HG03439 (cell line): ENCODE measurements around the gene PTPRJ.

Experiments
- ATAC-seq: cut with Tn5 transposase; IDR thresholded peaks from one replicate; pipeline ENCODE4 v1.9.1; 2021; ENCODE audit warnings: mild to moderate bottlenecking, moderate library complexity; ENCODE audit not compliant: unreplicated experiment

Gene PTPRJ

DNA sequence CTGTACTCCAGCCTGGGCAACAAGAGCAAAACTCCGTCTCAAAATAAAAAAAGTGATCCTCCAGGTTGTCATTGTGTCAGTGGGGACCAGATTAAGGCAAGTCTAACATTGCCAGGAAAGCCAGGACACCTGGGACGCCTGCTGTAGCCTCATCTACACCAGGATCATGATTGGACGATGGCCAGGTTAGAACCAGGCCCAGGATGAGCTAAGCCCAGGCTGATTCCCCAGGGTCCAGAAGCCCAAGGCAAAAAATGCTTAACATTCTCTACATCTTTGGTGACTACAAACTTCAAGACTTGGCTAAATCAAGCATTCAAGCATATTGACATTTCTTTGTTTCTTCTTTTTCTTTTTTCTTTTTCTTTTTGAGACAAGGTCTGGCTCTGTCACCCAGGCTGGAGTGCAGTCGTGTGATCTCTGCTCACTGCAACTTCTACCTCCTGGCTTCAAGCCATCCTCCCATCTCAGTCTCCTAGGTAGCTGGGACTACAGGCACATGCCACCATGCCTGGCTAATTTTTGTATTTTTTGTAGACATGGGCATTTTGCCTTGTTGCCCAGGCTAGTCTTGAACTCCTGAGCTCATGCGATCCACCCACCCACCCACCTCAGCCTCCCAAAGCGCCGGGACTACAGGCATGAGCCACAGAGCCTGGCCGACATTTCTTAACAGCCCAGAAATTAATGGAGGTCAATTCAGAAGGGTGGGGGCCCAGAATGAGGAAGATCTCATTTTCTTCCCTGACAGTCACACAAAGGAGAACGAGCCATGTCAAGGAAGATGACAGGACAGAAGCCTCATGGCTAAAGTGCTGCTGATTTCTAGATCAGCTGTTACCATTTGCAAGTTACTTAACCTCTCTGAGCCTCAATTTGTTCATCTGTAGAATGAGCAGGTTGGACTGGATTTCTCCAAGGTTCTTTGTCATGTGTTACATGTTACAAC lies 12.5 kb upstream of the PTPRJ start:
- ATAC-seq = no peak

DNA sequence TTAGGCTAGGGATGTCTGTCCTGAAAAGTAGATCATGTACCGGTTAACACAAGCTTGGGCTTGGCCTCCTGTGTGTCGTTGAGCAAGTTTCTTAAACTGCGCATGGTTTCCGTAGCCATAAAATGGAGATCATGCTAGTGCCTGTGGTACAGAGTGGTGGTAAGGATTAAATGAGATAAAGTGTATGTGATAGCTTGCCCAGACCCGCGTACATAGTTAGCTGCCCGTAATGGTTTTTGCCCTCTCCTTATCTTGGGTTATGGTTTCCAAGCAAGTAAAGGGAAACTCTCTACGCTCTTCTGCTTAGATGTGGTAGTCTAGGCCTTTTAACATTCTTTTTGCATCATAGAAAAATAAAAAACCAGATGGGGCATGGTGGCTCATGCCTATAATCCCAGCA lies 11.0 kb upstream of the PTPRJ start:
- ATAC-seq = no peak

DNA sequence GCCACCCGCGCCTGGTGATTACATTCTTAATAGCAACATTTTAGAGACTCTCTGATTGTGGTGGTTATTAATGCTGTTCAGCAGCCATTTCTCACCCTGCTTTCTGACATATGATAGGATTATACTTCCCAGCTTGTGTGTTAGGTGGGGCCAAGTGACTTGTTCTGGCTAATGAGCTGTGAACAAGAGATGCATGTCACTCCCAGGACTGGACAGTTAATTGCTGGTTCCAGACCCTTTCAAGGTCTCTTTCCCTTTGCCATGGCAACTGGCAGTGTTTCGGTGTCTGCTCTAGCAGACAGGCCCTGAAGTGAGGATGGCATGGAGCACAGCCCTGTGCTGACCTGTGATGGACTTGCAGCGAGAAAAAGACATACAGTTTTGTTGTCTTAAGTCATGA lies 8.9 kb upstream of the PTPRJ start:
- no peak for ATAC-seq

DNA sequence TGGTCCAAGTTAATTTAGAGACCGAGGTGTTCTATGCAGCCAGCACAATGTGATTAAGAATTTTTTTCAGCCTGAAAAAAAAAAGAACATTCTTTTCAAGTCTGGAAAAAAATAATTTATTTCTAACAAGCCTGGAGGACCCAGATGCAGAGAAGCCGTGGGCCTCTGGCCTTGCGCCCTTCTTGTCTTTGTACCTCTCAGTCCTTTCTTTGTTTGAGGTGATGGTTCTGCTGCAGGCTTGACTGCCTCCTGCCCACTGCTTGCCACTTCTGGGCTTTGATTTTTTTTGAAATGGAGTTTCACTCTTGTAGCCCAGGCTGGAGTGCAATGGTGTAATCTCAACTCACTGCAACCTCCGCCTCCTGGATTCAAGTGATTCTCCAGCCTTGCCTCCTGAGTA lies 7.2 kb upstream of the PTPRJ start:
- ATAC-seq = no peak

DNA sequence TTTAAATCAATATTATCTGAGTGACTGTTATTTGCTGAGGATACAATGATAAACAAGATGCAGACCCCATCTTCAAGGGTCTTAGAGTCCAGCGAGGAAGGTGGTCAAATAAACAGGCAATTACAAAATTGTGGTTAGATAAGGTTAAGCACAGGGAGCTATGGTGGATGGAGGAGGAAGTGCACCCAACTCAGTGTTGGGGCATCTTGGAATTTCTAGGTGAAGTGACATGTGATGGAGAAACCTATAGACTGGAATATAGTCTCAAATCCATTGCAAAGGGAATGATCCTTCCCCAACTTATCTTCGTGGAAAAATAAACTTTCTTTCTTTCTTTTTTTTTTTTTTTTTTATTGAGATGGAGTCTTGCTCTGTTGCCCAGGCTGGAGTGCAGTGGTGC lies 3.4 kb upstream of the PTPRJ start:
- no peak for ATAC-seq

DNA sequence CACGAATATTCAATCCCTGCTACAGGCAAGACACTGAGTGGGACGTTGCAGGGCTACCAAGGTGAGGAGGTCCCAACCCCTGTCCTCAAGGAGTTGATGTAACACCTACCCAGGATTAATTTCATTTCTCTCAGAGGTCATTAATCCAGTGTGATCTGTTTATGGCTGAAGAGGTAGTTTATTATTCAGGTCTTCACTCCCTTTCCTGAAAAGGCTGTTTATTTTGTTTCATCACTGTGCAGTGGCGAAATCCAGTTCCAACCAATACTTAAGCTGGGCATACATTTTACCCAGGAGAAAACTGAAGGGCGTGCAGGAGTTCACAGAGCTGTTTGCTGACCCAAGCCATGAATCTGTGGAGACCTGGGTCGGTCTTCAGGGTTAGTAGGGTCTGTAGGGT lies 2.7 kb upstream of the PTPRJ start:
- no peak for ATAC-seq

DNA sequence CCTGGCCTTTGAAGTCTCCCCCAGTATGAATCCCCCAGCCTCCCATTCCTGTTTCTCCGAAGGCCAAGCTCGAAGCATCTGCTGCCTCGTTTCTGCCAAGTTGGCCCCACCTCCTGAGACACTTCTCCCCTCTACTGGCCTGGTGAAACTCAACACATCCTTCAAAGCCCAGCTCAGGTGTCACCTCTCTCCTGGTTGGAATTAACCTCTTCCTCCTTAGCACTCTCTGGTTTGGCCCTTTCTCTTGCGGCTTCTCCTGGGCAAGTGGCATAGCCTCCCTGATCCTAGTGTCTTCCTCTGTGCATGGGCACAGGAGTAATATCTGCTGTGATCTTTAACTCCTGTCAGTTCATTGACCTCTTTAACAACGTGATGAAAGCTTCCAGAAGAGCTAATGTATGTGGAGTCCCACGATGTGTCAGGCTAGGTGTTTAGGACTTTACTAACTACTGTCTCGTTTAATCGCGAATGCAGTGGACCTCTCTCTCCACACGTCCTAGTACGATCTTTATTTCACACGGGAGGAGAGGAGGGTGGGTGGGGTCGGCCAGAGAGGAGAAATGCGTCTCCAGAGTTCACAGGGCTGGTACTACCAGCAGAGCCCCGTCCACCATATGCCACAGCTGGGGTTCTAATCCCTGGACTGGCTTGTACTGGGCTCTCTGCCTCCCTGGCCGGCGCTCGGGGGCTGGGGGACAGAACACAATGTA lies 826 bp upstream of the PTPRJ start:
- no peak for ATAC-seq

DNA sequence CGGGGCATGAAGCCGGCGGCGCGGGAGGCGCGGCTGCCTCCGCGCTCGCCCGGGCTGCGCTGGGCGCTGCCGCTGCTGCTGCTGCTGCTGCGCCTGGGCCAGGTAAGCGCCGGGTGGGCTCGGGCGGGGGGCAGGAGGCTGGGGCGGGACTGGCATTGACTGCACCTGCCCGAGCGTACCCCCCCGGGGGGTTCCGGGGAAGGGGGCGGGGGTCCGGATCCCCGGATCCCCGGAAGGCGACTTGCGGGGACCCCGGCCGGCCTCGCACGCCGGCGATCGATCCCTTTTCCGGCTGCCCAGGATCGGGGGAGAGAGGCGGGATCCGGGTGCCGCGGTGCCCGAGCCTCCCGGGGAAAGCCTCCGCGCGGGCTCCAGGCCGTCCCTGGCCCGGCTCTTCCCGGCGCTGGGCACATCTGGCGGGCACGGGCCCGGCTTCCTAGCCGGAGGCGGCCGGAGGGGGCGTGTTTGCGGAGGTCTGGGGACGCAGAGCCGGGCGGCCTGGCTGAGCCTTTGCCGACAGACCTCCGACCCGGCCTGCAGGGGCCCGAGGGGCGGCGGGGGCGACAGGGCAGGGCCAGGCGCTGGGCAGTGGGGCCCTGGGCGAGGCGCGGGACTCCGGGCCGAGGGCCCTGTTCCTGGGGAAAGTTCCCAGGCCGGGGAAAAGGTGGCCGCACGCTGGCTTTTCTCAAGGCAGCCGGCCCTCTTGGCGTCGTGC lies 705 bp downstream of the PTPRJ start:
- ATAC-seq = peak; percentile 48

DNA sequence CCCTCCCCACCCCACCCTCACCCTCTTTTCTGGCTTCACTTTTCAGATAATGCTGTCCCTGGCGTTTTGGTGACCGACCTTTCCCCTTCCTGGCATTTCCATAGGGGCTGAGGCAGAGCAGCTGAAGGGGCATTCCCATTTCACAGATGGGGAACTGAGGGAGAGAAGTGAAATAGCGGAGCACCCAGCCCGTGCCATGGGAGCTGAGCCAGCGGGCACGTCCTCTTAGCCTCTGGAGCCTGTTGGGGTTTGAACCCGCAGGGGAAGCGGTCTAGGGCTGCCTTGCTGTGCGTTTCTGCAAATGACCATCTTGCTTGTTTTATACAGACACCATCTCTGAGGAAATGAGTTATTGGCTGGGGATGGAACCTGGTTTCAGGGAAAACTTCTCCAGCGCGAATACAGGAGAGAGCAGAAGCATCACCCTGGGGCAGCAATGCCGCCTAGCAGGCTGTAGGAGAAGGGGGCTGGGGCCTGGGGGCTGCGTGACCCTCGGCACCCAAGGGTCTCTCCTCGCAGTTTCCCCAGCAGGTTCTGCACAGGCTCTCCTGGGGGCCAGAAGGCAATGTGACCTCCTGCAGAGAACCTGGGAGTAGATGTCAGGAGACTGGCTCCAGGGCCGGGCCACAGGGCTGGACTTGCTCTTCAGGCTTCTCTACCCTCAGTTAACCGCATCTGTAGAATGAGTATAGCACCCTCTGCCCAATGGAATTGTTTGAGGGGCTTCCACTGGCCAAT lies 1.5 kb downstream of the PTPRJ start:
- ATAC-seq = no peak

DNA sequence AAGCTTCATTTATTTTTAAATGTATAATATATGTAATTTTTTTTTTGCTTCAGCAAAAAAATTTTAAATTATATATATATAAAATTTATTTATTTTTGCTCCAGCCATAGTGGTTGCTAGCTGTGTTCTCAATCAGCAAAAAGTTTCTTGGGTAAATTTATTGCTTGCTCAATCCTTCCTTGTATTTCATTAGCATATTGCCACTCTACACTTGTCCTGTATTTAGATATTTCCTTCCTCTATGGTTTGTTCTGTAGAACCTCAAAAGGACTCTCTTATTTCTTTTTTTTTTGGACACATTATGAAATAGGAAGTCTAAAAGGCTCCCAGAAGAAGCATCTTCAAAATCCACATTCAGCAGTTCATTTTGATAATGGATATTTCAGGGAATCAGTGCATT lies 2.3 kb downstream of the PTPRJ start:
- no peak for ATAC-seq

DNA sequence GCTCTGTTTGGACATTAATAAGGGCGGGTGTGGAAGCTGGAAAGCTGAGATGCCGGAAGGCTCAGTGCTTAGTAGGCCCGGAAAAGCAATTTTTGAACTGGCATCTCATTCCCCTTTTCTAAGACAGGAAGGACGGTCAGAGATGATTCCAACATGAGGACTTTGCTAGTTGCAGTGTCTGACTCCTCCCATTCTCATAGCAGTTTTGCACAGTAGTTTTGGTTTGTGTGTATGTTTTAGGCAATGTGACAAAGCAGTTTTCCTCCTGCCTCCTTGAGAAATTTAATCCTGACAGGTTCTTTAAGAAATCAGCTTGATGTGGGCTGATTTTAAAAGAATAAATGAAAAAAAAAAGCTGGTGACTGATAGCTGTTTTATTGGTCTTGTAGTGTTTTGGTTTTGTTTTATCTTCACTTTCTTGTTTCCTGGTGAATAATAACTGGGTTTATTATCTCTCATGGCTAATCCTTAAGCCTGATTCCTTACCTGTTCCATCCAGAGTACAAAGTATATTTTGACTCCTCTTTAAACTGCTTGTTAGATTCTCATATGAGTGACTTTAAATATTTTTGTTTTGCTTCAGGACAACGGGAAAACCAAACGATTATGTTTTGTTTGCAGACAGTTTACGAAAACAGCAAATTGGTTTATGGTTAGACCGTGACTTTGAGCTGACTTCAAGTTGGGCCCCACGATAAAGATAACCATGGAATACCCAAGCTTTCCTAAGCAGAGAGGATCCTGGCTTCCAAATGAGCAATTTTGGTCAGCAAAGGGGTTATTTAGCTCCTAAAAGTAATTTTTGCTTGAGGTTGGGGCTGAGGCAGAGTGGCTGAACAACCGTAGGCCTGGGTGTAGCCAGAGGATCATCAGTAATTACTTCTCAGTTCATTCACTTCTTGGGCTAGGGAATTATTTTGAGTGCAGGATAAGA lies 3.4 kb downstream of the PTPRJ start:
- no peak for ATAC-seq

DNA sequence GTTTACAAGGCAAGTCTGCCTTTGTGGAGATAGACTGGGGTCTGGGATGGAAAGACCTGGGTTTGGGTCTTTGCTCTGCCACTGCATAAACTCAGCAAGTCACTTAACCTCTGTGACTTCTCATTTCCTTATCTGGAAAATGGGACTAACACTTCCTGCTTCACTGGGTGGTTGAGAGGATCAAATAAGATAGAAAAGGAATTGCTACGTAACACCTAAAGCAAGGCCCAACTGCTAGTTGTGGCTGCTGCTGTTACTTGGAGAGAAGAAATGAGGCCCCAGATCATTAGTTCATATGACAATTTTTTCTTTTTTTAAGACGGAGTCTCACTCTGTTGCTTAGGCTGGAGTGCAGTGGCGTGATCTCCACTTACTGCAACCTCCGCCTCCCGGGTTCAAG lies 5.9 kb downstream of the PTPRJ start:
- no peak for ATAC-seq

DNA sequence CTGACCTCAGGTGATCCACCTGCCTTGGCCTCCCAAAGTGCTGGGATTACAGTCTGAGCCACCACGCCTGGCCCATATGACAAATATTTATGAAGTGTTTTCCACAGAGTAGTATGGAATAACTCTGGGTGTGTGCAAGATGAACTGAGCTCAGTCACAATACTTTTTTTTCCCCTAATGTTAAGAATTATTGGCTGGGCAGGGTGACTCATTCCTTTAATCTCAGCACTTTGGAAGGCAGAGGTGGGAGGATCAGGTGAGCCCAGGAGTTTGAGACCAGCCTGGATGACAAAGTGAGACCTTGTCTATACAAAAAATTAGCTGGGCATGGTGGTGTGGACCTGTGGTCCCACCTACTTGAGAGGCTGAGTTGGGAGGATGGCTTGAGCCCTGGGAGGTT lies 6.4 kb downstream of the PTPRJ start:
- ATAC-seq = no peak

DNA sequence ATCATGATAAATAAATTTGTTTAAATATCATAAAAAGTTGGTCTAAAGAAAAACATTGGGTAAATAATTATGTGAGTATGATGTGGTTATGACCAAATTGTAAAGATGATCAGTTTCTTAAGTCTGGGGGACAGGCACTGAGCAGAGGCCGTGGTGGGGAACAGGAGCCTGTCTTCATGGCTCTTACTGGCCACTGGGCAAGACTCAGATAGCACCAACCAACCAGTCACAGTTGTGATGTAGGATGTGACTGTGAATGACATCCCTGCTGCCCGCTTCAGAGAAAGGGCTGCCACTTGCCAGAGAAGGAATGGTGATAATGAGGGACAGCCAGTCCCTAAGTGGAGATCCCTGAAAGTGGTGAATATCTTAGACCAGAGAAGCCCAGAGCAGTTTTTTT lies 7.0 kb downstream of the PTPRJ start:
- no peak for ATAC-seq

DNA sequence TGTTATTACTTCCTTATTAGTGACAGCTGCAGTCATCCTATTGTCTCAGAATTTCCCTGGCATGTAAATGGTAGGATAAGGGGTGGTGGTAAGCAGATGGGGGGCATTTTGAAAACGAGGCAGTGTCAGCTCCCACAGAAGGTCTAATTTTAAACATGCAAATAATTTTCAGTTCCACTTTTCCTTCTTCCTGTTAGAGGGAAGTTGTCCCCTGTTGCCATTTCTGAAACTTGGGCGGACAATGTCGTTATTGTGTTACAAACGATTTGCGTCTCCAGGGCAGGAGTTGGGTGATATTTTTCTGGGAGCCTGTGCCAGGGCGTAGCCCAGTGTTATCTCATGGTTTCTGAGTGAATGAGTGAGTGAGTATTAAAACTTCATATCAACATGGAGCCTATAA lies 7.4 kb downstream of the PTPRJ start:
- ATAC-seq = no peak

DNA sequence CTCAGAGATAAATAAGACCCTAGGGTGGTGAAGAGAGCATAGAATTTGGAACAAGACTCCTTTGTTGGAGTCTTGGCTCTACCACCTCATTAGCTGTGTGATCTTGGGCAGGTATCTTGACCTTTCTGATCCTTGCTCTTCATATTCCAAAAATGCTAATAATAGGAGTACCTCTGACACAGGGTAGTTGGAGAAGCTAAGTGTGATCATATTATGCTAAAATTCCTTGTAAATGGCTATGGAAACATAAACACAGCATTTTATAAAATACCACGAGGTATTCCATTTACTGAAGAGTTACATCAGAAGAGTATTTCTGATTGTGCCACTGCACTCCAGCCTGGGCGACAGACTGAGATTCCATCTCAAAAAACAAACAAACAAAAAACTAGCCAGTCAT lies 9.4 kb downstream of the PTPRJ start:
- no peak for ATAC-seq

DNA sequence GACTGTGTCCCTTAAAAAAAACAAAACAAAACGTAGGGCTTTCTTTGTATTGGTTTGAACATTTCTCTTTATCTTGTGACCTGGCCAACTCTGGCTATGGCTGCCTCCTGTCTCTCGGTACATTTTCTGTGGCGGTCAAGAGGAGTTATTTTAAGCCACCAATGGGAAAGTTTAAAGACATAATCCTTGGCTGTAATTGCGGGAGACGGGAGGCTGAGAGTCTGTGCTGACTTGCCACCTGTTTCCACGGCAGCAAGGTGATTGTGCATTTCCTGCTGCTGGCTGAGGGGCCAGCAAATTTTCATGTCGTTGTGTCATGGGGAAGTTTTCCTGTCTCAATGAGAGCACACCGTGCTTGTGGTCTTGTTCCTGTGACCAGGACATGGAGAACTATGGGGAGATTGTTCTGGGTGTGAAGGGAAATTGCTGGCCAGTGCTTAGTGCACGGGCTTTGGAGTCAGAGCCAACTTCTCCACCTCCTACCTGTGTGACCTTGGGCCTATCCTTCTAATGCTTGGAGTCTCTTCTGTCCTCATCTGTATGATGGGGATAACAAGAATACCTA lies 11.0 kb downstream of the PTPRJ start:
- no peak for ATAC-seq

DNA sequence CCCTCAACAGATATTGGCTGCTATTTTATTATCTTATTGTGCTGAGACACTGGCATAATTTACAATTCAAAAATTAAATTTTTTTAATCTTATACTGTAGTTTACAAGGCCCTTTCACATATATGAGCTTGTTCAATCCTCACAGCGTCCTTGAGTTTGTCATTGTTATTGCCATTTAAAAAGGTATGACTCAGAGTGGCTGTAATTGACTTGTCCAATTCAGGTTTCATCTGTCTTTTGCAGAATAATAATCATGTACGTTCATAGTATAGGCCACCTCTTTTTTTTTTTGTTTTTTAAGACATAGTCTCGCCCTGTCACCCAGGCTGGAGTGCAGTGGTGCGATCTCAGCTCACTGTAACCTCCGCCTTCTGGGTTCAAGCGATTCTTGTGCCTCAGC lies 11.5 kb downstream of the PTPRJ start:
- ATAC-seq = no peak

DNA sequence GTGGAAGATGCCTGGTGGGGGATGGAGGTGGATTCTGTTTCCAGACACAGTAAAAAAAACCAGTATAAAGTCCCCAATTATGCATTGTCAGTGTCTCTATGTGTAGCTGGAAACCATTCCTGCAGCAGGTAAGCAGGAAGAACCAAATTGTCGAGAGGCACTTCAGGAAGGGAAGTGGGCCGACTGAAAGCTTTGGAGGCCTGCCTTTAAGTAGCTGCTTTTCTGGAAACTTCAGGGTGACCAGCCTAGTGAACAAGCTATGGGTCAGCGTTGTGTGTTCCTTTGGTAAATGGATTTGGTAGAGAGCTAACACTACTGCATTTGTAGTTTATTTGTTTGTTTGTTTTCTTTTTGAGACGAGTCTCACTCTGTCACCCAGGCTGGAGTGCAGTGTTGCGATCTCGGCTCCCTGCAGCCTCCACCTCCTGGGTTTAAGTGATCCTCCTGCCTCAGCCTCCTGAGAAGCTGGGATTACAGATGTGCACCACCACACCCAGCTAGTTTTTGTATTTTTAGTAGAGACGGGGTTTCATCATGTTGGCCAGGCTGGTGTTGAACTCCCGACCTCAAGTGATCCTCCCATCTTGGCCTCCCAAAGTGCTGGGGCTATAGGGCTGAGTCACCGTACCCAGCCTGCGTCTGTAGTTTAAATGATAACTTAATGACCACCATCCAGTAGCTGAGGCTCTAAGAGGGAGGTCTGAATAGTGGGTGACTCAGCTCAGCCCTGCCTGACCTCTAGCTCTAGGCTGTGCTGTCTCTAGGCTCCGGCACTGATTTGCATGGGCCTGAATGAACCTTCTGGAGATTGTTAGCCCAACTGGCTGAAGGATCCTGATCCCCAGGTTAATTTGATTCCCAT lies 12.8 kb downstream of the PTPRJ start:
- ATAC-seq = no peak
